ENCODE measurements around the gene SLCO4A1. TPM values are rescaled to one million over a fixed set of nuclear protein-coding genes. Genes with fewer than 3 reads are reported as not detected.
A peak's percentile ranks its signal among the peaks of the same experiment; 100 is the strongest.

SLCO4A1 gene
- total RNA-seq, 4 donors from 2014 or later, result 1.8 to 51.2 (median 29.9) TPM

- H3K27ac ChIP-seq, result peak overlapping the region; percentile 92 to 98
- H3K27me3 ChIP-seq, result no peaks in the 10 kb centered on the region
- intact Hi-C loops (cut with DNase I; ENCODE audit: low total_unique reads), result no loop called here
- peak in 1 of 2 donors; percentile 49 for DNase-seq
- H3K4me3 ChIP-seq, result peak overlapping the region; percentile 30 to 34
- peaks cover 0 to 19% of the 10 kb centered on the region in 2 donors for H3K4me1 ChIP-seq
- TF ChIP-seq, protein P1, sequence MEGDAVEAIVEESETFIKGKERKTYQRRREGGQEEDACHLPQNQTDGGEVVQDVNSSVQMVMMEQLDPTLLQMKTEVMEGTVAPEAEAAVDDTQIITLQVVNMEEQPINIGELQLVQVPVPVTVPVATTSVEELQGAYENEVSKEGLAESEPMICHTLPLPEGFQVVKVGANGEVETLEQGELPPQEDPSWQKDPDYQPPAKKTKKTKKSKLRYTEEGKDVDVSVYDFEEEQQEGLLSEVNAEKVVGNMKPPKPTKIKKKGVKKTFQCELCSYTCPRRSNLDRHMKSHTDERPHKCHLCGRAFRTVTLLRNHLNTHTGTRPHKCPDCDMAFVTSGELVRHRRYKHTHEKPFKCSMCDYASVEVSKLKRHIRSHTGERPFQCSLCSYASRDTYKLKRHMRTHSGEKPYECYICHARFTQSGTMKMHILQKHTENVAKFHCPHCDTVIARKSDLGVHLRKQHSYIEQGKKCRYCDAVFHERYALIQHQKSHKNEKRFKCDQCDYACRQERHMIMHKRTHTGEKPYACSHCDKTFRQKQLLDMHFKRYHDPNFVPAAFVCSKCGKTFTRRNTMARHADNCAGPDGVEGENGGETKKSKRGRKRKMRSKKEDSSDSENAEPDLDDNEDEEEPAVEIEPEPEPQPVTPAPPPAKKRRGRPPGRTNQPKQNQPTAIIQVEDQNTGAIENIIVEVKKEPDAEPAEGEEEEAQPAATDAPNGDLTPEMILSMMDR (IDR thresholded peaks at IDR 0.05), result no peak
- no peak for TF ChIP-seq POLR2A (IDR thresholded peaks at IDR 0.05)
- H3K36me3 ChIP-seq, result no peaks in the 10 kb centered on the region
- no peaks in the 10 kb centered on the region for H3K9me3 ChIP-seq
Observed at GRCh38 chr20:62652894-62653305, 10.6 kb downstream of the SLCO4A1 start.

- Histone ChIP-seq H3K9me3 (no peaks in the 10 kb centered on the region), H3K4me3 (no peak overlapping the region), H3K27ac (peak overlapping the region; percentile 92 to 98), H3K4me1 (peaks cover 0 to 19% of the 10 kb centered on the region in 2 donors), H3K27me3 (no peaks in the 10 kb centered on the region), H3K36me3 (no peaks in the 10 kb centered on the region)
- TF ChIP-seq, protein P1 (IDR thresholded peaks at IDR 0.05), result no peak
- no peak for TF ChIP-seq POLR2A (IDR thresholded peaks at IDR 0.05)
- no peak for DNase-seq
- intact Hi-C loops (cut with DNase I; ENCODE audit: low total_unique reads), result no loop called here
Observed at GRCh38 chr20:62653373-62653772, 11.1 kb downstream of the SLCO4A1 start.

DNA sequence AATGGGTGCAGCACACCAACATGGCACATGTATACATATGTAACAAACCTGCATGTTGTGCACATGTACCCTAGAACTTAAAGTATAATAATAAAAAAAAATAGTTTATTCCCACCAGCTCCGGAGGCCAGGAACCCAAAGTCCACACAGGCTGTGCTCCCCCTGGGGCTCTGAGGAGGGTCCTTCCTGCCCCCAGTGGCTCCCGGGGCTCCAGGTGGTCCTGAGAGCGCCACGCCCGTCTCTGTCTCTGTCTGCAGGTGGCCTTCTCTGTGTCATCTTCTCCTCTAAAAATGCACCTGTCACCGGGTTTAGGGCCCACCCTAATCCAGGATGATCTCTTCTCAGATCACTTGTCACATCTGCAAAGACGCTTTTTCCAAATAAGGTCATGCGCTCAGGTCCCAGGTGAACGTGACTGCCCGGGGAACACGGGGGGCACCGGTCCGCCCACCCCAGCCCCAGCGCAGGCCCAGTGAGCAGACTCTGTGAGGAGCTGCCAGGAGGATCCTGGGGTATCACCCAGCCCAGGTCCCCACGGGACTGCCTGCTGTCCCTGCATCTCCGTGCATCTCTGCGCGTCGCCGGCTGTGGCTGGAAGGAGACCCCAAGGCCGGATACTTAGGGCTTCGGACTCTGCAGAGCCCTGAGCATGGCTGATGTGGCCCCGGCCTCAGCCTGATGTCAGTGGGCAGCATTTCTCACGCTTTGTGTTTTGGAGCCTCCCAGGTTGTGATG lies 11.8 kb downstream of the SLCO4A1 start:
- intact Hi-C loops (cut with DNase I; ENCODE audit: low total_unique reads), result no loop called here
- H3K4me3 ChIP-seq, result no peak overlapping the region
- peak overlapping the region in 1 of 2 donors; percentile 1 for H3K27ac ChIP-seq
- H3K9me3 ChIP-seq, result no peaks in the 10 kb centered on the region
- no peak for DNase-seq
- no peaks in the 10 kb centered on the region for H3K36me3 ChIP-seq
- H3K4me1 ChIP-seq, result peaks cover 0 to 19% of the 10 kb centered on the region in 2 donors
- TF ChIP-seq POLR2A (IDR thresholded peaks at IDR 0.05), result no peak
- TF ChIP-seq, protein P1 (IDR thresholded peaks at IDR 0.05), result no peak
- H3K27me3 ChIP-seq, result no peaks in the 10 kb centered on the region

DNA sequence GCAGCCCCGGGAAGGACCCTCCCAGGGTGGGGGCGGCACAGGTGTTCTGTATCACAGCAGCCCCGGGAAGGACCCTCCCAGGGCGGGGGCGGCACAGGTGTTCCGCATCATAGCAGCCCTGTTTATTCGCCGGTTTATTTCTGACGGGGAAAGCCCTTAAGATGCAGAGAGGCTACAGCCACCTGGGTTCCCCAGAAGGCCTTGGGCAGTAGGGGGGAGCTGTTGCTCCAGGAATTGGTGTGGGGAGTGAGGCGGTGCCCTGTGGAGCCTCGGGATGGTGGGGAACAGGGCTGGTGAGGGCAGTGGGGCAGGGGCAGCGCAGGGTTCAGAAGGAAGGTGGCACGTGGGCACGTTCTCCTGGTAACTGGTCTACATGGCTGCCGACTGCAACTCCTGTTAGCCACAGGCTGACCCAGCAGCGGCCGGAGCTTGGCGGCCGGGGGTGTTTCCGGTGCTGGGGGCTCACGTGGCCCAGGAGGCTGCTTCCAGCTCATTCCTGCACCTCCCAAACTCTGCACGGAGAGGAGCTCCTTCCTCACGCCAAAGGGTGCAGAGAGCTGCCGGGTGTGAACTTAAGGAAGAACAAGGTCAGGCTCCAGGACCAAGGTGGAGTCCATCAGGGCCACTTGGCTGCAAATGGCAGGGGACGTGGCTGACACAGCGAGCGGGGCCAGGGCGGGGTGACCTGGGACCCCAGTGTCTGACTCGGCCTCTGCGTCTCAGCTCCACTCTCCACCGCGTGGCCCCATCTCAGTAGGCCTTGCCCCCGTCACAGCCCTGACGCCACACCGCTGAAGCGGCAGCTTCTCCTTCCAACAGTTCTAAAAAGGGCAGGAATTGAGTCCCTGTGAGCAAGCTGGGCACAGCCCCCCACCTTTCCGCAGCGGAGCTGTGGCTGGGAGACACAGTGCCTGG lies 13.2 kb downstream of the SLCO4A1 start:
- H3K4me1 ChIP-seq, result peaks cover 0 to 19% of the 10 kb centered on the region in 2 donors
- intact Hi-C loops (cut with DNase I; ENCODE audit: low total_unique reads), result no loop called here
- no peak overlapping the region for H3K27ac ChIP-seq
- H3K36me3 ChIP-seq, result no peaks in the 10 kb centered on the region
- TF ChIP-seq POLR2A (IDR thresholded peaks at IDR 0.05), result no peak
- TF ChIP-seq, protein P1 (IDR thresholded peaks at IDR 0.05), result no peak
- H3K27me3 ChIP-seq, result no peaks in the 10 kb centered on the region
- no peaks in the 10 kb centered on the region for H3K9me3 ChIP-seq
- H3K4me3 ChIP-seq, result no peak overlapping the region
- peak in 1 of 2 donors; percentile 49 for DNase-seq

Data from uterus (tissue), 4 donors.